Smooth muscle cell (in vitro differentiated cells): Measurements from ENCODE around the gene GINM1. TPM values are rescaled to one million over a fixed set of nuclear protein-coding genes. Genes with fewer than 3 reads are reported as not detected.

ENCODE experiments used
- DNase-seq: peaks from one replicate; lab custom pipeline; 2025; ENCODE audit not compliant: unreplicated experiment; lab: John Stamatoyannopoulos, UW
- H2AFZ ChIP-seq: fragments of 200-600 bp; sonication (generic); 2 replicates; pipeline ENCODE4 v1.6.0; 2016; ENCODE audit warnings: antibody characterized with exemption, low read depth, mild to moderate bottlenecking
- H3F3A ChIP-seq: fragments of 200-600 bp; sonication (generic); 2 replicates; pipeline ENCODE4 v1.6.0; 2017; ENCODE audit warnings: antibody characterized with exemption, low read depth
- H3K27ac ChIP-seq: fragments of 200-600 bp; sonication (generic); 2 replicates; pipeline ENCODE4 v1.5.1; 2016; ENCODE audit warnings: low read depth, mild to moderate bottlenecking
- H3K27me3 ChIP-seq: fragments of 200-600 bp; sonication (generic); 2 replicates; pipeline ENCODE4 v1.6.1; 2016; ENCODE audit warnings: low read depth, mild to moderate bottlenecking
- H3K36me3 ChIP-seq: fragments of 200-600 bp; sonication (generic); 2 replicates; pipeline ENCODE4 v1.5.1; 2016; ENCODE audit warnings: low read depth
- H3K4me1 ChIP-seq: fragments of 200-600 bp; sonication (generic); 2 replicates; pipeline ENCODE4 v1.5.1; 2016; ENCODE audit warnings: low read depth
- H3K4me2 ChIP-seq: fragments of 200-600 bp; sonication (generic); 2 replicates; pipeline ENCODE4 v1.6.0; 2016; ENCODE audit warnings: mild to moderate bottlenecking
- H3K4me3 ChIP-seq: fragments of 200-600 bp; sonication (generic); 2 replicates; pipeline ENCODE4 v1.5.1; 2016; ENCODE audit warnings: mild to moderate bottlenecking
- H3K79me2 ChIP-seq: fragments of 200-600 bp; sonication (generic); 2 replicates; pipeline ENCODE4 v1.6.0; 2016; ENCODE audit warnings: low read depth, mild to moderate bottlenecking
- H3K9ac ChIP-seq: fragments of 200-600 bp; sonication (generic); 2 replicates; pipeline ENCODE4 v1.6.0; 2016; ENCODE audit warnings: low read depth
- H3K9me3 ChIP-seq: fragments of 200-600 bp; sonication (generic); replicated peaks from 2 replicates; pipeline ENCODE4 v1.5.1; 2016; ENCODE audit warnings: low read depth
- H4K20me1 ChIP-seq: fragments of 200-600 bp; sonication (generic); 2 replicates; pipeline ENCODE4 v1.6.0; 2016; ENCODE audit warnings: low read depth
- CTCF ChIP-seq: fragments of 200-600 bp; sonication (generic); IDR thresholded peaks from 2 replicates; pipeline ENCODE4 v1.5.1; 2017; ENCODE audit warnings: borderline replicate concordance, mild to moderate bottlenecking, antibody characterized with exemption; ENCODE audit not compliant: insufficient read depth, poor library complexity, severe bottlenecking
- WGBS: methylation state at CpG from one replicate; pipeline ENCODE4 v1.1.7; 2016; ENCODE audit warnings: low lambda C conversion rate; 5-methylcytosine and 5-hydroxymethylcytosine counted together
- polyA plus RNA-seq: library from polyadenylated mRNA; unstranded; fragments of >200 nt; fragmentation: Nextera tagmentation; extraction: Ambion mirVana; gene quantifications from 2 replicates; pipeline ENCODE4 v1.2.1, GENCODE V29; 2016
- total RNA-seq: library from RNA; depleted of rRNA; stranded (reverse); fragments of >200 nt; gene quantifications from 2 replicates; pipeline ENCODE4 v1.2.3, GENCODE V29; 2014

The GINM1 gene
- total and polyA plus RNA-seq, 2 experiments from 2014 or later = 45.9 to 48.0 TPM

- DNase-seq = no peak
- Histone ChIP-seq H3K4me1 (peaks cover 15% of the 10 kb centered on the region), H3K4me2 (no peak overlapping the region)
Measured at GRCh38 chr6:149541139-149541538, 25.0 kb upstream of the GINM1 start.

GRCh38 chr6:149544646-149545257, 21.4 kb upstream of the GINM1 start:
- H3K27me3 ChIP-seq = peaks cover 4% of the 10 kb centered on the region
- no peaks in the 10 kb centered on the region for H3F3A ChIP-seq
- H2AFZ ChIP-seq = no peak overlapping the region
- no peak for TF ChIP-seq CTCF
- H3K9ac ChIP-seq = peak overlapping the region; percentile 100
- H3K9me3 ChIP-seq = no peaks in the 10 kb centered on the region
- peaks cover 1% of the 10 kb centered on the region for H3K36me3 ChIP-seq
- H3K79me2 ChIP-seq = peaks cover 60% of the 10 kb centered on the region
- WGBS = 44% methylated on average over 12 of the region's 12 CpGs
- H3K27ac ChIP-seq = peak overlapping the region; percentile 100
- peaks cover 15% of the 10 kb centered on the region for H3K4me1 ChIP-seq
- peak overlapping the region; percentile 93 for H3K4me3 ChIP-seq
- DNase-seq = no peak
- peaks cover 50% of the 10 kb centered on the region for H4K20me1 ChIP-seq
- H3K4me2 ChIP-seq = peak overlapping the region; percentile 93

More at GRCh38 chr6:149541139-149541538, 25.0 kb upstream of the GINM1 start:
- H3K4me3 ChIP-seq = no peak overlapping the region
- no peaks in the 10 kb centered on the region for H3F3A ChIP-seq
- no peak overlapping the region for H3K27ac ChIP-seq
- no peak overlapping the region for H3K9ac ChIP-seq
- WGBS = 100% methylated on average over 2 of the region's 2 CpGs
- H3K79me2 ChIP-seq = peaks cover 68% of the 10 kb centered on the region
- H3K36me3 ChIP-seq = peaks cover 21% of the 10 kb centered on the region
- H3K27me3 ChIP-seq = no peaks in the 10 kb centered on the region
- H4K20me1 ChIP-seq = peaks cover 66% of the 10 kb centered on the region
- no peaks in the 10 kb centered on the region for H3K9me3 ChIP-seq
- no peak overlapping the region for H2AFZ ChIP-seq
- no peak for TF ChIP-seq CTCF

- no peaks in the 10 kb centered on the region for H3K9me3 ChIP-seq
- peak; percentile 12 for TF ChIP-seq CTCF
- H3K4me3 ChIP-seq = peak overlapping the region; percentile 93
- H3K27ac ChIP-seq = peak overlapping the region; percentile 100
- H3K4me1 ChIP-seq = peaks cover 15% of the 10 kb centered on the region
- peak; percentile 35 for DNase-seq
- peak overlapping the region; percentile 93 for H3K4me2 ChIP-seq
- H3K79me2 ChIP-seq = peaks cover 54% of the 10 kb centered on the region
- H4K20me1 ChIP-seq = peaks cover 47% of the 10 kb centered on the region
- peaks cover 4% of the 10 kb centered on the region for H3K27me3 ChIP-seq
- under 1% methylated on average over 16 of the region's 16 CpGs for WGBS
- H3F3A ChIP-seq = no peaks in the 10 kb centered on the region
- no peaks in the 10 kb centered on the region for H3K36me3 ChIP-seq
- peak overlapping the region; percentile 78 for H2AFZ ChIP-seq
- H3K9ac ChIP-seq = peak overlapping the region; percentile 100
Measured at GRCh38 chr6:149545258-149545753, 20.9 kb upstream of the GINM1 start.
